ENCODE measurements around the gene NAB2. TPM values are rescaled to one million over a fixed set of nuclear protein-coding genes. Genes with fewer than 3 reads are reported as not detected.
"Not testable (repeated sequence)": the region's sequence is repeated elsewhere in the genome, so short reads cannot be mapped to it uniquely, and the experiment has no call there.

The NAB2 gene
- total RNA-seq, 4 donors from 2014 or later, result 44.1 to 89.6 (median 64.6) TPM

- H3K4me3 ChIP-seq (ENCODE audit: low read depth, poor library complexity, severe bottlenecking), result no peak overlapping the region
- intact Hi-C loops (cut with DNase I; ENCODE audit: low total_unique reads), result no loop called here
- TF ChIP-seq POLR2A (IDR thresholded peaks at IDR 0.05), result no peak
- 70 to 75% methylated on average over 4 of the region's 4 CpGs for WGBS, 2 donors
- DNase-seq (ENCODE audit: low spot score in 2 of 2), result no peak
Measured at GRCh38 chr12:57049119-57049446, 39.8 kb upstream of the NAB2 start.

GRCh38 chr12:57049890-57050289 is 39.0 kb upstream of the NAB2 start, which contains the start of gene MYO1A:
Gene MYO1A (minus strand): TSS chr12:57050129. CDS start chr12:57048323, 1,806 bp downstream.
- H3K4me3 ChIP-seq (ENCODE audit: low read depth, poor library complexity, severe bottlenecking), result no peak within 1 kb of the TSS
- DNase-seq (ENCODE audit: low spot score in 2 of 2), result no peak
- intact Hi-C loops (cut with DNase I; ENCODE audit: low total_unique reads), result no loop called here
- TF ChIP-seq, protein P1, sequence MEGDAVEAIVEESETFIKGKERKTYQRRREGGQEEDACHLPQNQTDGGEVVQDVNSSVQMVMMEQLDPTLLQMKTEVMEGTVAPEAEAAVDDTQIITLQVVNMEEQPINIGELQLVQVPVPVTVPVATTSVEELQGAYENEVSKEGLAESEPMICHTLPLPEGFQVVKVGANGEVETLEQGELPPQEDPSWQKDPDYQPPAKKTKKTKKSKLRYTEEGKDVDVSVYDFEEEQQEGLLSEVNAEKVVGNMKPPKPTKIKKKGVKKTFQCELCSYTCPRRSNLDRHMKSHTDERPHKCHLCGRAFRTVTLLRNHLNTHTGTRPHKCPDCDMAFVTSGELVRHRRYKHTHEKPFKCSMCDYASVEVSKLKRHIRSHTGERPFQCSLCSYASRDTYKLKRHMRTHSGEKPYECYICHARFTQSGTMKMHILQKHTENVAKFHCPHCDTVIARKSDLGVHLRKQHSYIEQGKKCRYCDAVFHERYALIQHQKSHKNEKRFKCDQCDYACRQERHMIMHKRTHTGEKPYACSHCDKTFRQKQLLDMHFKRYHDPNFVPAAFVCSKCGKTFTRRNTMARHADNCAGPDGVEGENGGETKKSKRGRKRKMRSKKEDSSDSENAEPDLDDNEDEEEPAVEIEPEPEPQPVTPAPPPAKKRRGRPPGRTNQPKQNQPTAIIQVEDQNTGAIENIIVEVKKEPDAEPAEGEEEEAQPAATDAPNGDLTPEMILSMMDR (IDR thresholded peaks at IDR 0.05), result no peak
- no peak for TF ChIP-seq POLR2A (IDR thresholded peaks at IDR 0.05)
- WGBS, 2 donors, result 31 to 41% methylated on average over 2 of the region's 2 CpGs

- WGBS, 2 donors, result 76 to 100% methylated on average over 1 of the region's 1 CpG
- DNase-seq (ENCODE audit: low spot score in 2 of 2), result no peak
- TF ChIP-seq POLR2A (IDR thresholded peaks at IDR 0.05), result no peak
- TF ChIP-seq, protein P1 (IDR thresholded peaks at IDR 0.05), result no peak
- no peak overlapping the region for H3K4me3 ChIP-seq (ENCODE audit: low read depth, poor library complexity, severe bottlenecking)
- intact Hi-C loops (cut with DNase I; ENCODE audit: low total_unique reads), result no loop called here
Measured at GRCh38 chr12:57051011-57051410, 37.9 kb upstream of the NAB2 start.

DNA sequence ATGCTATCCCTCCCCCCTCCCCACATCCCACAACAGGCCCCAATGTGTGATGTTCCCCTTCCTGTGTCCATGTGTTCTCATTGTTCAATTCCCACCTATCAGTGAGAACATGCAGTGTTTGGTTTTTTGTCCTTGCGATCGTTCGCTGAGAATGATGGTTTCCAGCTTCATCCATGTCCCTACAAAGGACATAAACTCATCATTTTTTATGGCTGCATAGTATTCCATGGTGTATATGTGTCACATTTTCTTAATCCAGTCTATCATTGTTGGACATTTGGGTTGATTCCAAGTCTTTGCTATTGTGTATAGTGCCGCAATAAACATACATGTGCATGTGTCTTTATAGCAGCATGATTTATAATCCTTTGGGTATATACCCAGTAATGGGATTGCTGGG is 35.8 kb upstream of the NAB2 start:
- 98 to 100% methylated on average over 4 of the region's 4 CpGs for WGBS, 2 donors
- intact Hi-C loops (cut with DNase I; ENCODE audit: low total_unique reads); H3K4me3 ChIP-seq (ENCODE audit: low read depth, poor library complexity, severe bottlenecking); DNase-seq (ENCODE audit: low spot score in 2 of 2): not testable (repeated sequence)

- H3K4me3 ChIP-seq (ENCODE audit: low read depth, poor library complexity, severe bottlenecking); intact Hi-C loops (cut with DNase I; ENCODE audit: low total_unique reads); DNase-seq (ENCODE audit: low spot score in 2 of 2): not testable (repeated sequence)
- 96 to 98% methylated on average over 4 of the region's 4 CpGs for WGBS, 2 donors
Measured at GRCh38 chr12:57053901-57054300, 35.0 kb upstream of the NAB2 start.

- 23 to 38% methylated on average over 3 of the region's 3 CpGs for WGBS, 2 donors
- DNase-seq (ENCODE audit: low spot score in 2 of 2), result no peak
- H3K4me3 ChIP-seq (ENCODE audit: low read depth, poor library complexity, severe bottlenecking), result no peak overlapping the region
- intact Hi-C loops (cut with DNase I; ENCODE audit: low total_unique reads), result loop anchor here (5.0 kb wide), 1 partner anchor 44 kb away; no protein-coding TSS in a partner anchor
- no peak for TF ChIP-seq POLR2A (IDR thresholded peaks at IDR 0.05)
- TF ChIP-seq, protein P1 (IDR thresholded peaks at IDR 0.05), result no peak
Measured at GRCh38 chr12:57055824-57056223, 33.1 kb upstream of the NAB2 start.

DNA sequence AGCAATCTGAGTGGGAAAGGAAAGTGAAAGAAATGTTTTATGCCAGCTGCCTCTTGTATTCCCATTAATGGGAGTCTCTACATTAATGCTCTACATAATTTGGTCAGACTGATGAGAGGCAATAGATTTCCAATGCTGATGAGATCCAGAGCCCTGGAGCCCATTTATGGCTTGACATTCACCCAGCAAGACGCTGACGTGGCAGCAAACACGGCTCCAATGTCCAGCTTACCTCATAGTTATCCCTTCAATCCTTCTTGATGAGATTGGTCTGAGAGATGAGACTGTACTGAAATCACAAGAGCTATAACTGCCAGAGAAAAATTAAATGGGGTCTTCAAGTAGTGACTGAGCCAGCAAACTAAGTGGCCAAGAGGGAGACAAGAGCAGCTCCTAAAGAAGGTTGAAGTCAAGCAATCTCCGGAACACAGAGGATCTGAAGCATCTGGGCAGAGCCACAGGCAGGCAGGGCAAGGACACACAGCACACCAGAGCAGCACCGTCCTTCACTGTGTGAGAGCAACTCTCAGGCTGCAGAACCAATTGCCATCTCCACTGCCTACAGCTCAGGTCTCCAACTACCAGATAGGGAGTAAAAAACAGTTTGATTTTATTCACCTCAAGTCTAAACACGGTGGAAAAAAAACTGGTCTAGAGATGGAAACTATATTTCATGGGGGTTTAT is 31.7 kb upstream of the NAB2 start:
- WGBS, 2 donors, result 85 to 87% methylated on average over 6 of the region's 6 CpGs
- intact Hi-C loops (cut with DNase I; ENCODE audit: low total_unique reads), result loop anchor here (5.0 kb wide), 1 partner anchor 45 kb away; no protein-coding TSS in a partner anchor
- H3K4me3 ChIP-seq (ENCODE audit: low read depth, poor library complexity, severe bottlenecking), result no peak overlapping the region
- no peak for DNase-seq (ENCODE audit: low spot score in 2 of 2)
- no peak for TF ChIP-seq POLR2A (IDR thresholded peaks at IDR 0.05)
- TF ChIP-seq, protein P1 (IDR thresholded peaks at IDR 0.05), result no peak
